B cell (primary cell): ENCODE measurements around the gene TMEM232. TPM values are rescaled to one million over a fixed set of nuclear protein-coding genes. Genes with fewer than 3 reads are reported as not detected.

ENCODE experiments used
- ATAC-seq: fragments of 200-7000 bp; cut with Tn5 transposase; one replicate; pipeline ENCODE4 v1.10.0; 2021; ENCODE audit warnings: low read depth, mild to moderate bottlenecking, moderate number of reproducible peaks, moderate library complexity
- CTCF ChIA-PET: fragments of 350-600 bp; sonication (Branson Sonifier 250); formaldehyde crosslinking; loops from one replicate; lab custom pipeline; 2021; ENCODE audit warnings: antibody characterized with exemption, inconsistent platforms; lab: Charles Lee
- POLR2A ChIA-PET: fragments of 350-600 bp; sonication (Branson Sonifier 250); formaldehyde crosslinking; loops from one replicate; lab custom pipeline; 2021; ENCODE audit warnings: antibody characterized with exemption; lab: Charles Lee
- DNase-seq: peaks from one replicate; pipeline ENCODE4 v3.0.0; 2013
- H2AFZ ChIP-seq: 2 replicates; pipeline ENCODE4 v1.6.1; 2012; ENCODE audit warnings: mild to moderate bottlenecking, low read depth, low read length; ENCODE audit not compliant: insufficient read depth, poor library complexity, severe bottlenecking
- H3K27ac ChIP-seq, 2 donors: 1 replicate in 1 of 2; 2 replicates in 1 of 2; pipeline ENCODE4 v1.5.1; 2012 to 2013; ENCODE audit warnings: low read length in 2 of 2, mild to moderate bottlenecking in 2 of 2, moderate library complexity in 1 of 2
- H3K27me3 ChIP-seq, 4 experiments: fragments of 200-600 bp in 1 of 4; sonication (generic) in 1 of 4; replicated peaks in 1 of 4; 1 replicate in 2 of 4; 2 replicates in 2 of 4; pipeline versions ENCODE4 v1.6.1 to v1.7.0; 2013 to 2016; ENCODE audit warnings: low read length in 3 of 4, mild to moderate bottlenecking in 2 of 4, mixed read lengths in 1 of 4, moderate library complexity in 1 of 4; ENCODE audit not compliant: insufficient read depth in 4 of 4, control insufficient read depth in 3 of 4; ENCODE audit errors: control extremely low read depth in 1 of 4
- H3K36me3 ChIP-seq, 2 experiments: replicated peaks in 1 of 2; 1 replicate in 1 of 2; 2 replicates in 1 of 2; pipeline versions ENCODE4 v1.6.1 to v1.7.1; 2013; ENCODE audit warnings: low read length in 1 of 2; ENCODE audit not compliant: insufficient read depth in 2 of 2, control insufficient read depth in 1 of 2; ENCODE audit errors: control extremely low read depth in 1 of 2, extremely low read depth in 1 of 2
- H3K4me1 ChIP-seq, 2 donors: fragments of 200-600 bp in 1 of 2; sonication (generic) in 1 of 2; 1 replicate in 1 of 2; 2 replicates in 1 of 2; pipeline versions ENCODE4 v1.5.1 to v1.6.1; 2013 to 2017; ENCODE audit warnings: low read length in 2 of 2; ENCODE audit not compliant: control insufficient read depth in 2 of 2, insufficient read depth in 2 of 2
- H3K4me2 ChIP-seq: replicated peaks from 2 replicates; pipeline ENCODE3; 2012; ENCODE audit warnings: mild to moderate bottlenecking, low read depth, low read length; ENCODE audit not compliant: poor library complexity, severe bottlenecking
- H3K4me3 ChIP-seq, 5 experiments: fragments of 200-600 bp in 1 of 5; sonication (generic) in 1 of 5; 1 replicate in 3 of 5; 2 replicates in 2 of 5; pipeline versions ENCODE4 v1.5.1 to v1.7.0; 2011 to 2016; ENCODE audit warnings: low read length in 4 of 5, mild to moderate bottlenecking in 4 of 5, low read depth in 2 of 5, control low read depth in 1 of 5, moderate library complexity in 1 of 5; ENCODE audit not compliant: insufficient read depth in 1 of 5; ENCODE audit errors: control extremely low read depth in 1 of 5, extremely low read depth in 1 of 5
- H3K79me2 ChIP-seq: fragments of 200-600 bp; sonication (generic); one replicate; pipeline ENCODE4 v1.6.0; 2016; ENCODE audit warnings: low read length; ENCODE audit not compliant: control insufficient read depth, insufficient read depth
- H3K9ac ChIP-seq: fragments of 200-600 bp; sonication (generic); 2 replicates; pipeline ENCODE4 v1.6.1; 2017; ENCODE audit warnings: mild to moderate bottlenecking, low read length, moderate library complexity
- H3K9me3 ChIP-seq, 3 donors: one replicate each; pipeline versions ENCODE4 v1.6.1 to v1.7.1; 2013; ENCODE audit warnings: low read length in 2 of 3; ENCODE audit not compliant: control insufficient read depth in 2 of 3, insufficient read depth in 1 of 3; ENCODE audit errors: control extremely low read depth in 1 of 3
- H4K20me1 ChIP-seq: 2 replicates; pipeline ENCODE4 v1.6.0; 2012; ENCODE audit warnings: mild to moderate bottlenecking, low read length; ENCODE audit not compliant: insufficient read depth, control insufficient read depth, poor library complexity, severe bottlenecking
- H3K27ac Mint-ChIP-seq: one replicate; pipeline ENCODE4 v1.8.0; 2021; ENCODE audit warnings: mixed read lengths
- H3K27me3 Mint-ChIP-seq: one replicate; pipeline ENCODE4 v1.8.0; 2021; ENCODE audit warnings: mixed read lengths
- H3K4me1 Mint-ChIP-seq: one replicate; pipeline ENCODE4 v1.8.0; 2021; ENCODE audit warnings: mixed read lengths
- H3K4me3 Mint-ChIP-seq: one replicate; pipeline ENCODE4 v1.8.0; 2021; ENCODE audit warnings: mixed read lengths
- H3K9me3 Mint-ChIP-seq: one replicate; pipeline ENCODE4 v1.8.0; 2022; ENCODE audit warnings: mixed read lengths; ENCODE audit not compliant: insufficient read depth
- CTCF ChIP-seq: fragments of 200-600 bp; IDR thresholded peaks from one replicate; pipeline ENCODE4 v1.8.0; 2022; ENCODE audit warnings: antibody characterized with exemption, mild to moderate bottlenecking
- EZH2 ChIP-seq: IDR thresholded peaks from 2 replicates; pipeline ENCODE4 v1.6.1; 2012; ENCODE audit warnings: borderline replicate concordance, low read depth, mild to moderate bottlenecking, moderate library complexity, low read length; ENCODE audit not compliant: insufficient read depth, poor library complexity, severe bottlenecking
- WGBS: methylation state at CpG from one replicate; pipeline ENCODE4 v1.1.5; 2013; ENCODE audit warnings: missing lambda C conversion rate; ENCODE audit not compliant: insufficient coverage; 5-methylcytosine and 5-hydroxymethylcytosine counted together
- intact Hi-C: fragments of 100-400 bp; cut with micrococcal nuclease; formaldehyde crosslinking; loops from one replicate; pipeline ENCODE4 v1.10.0; 2022
- polyA plus RNA-seq: library from polyadenylated mRNA; depleted of rRNA; stranded (reverse); fragments of >200 nt; gene quantifications from 2 replicates; pipeline ENCODE4 v1.2.3, GENCODE V29; 2012
- total RNA-seq, 2 donors: library from RNA; stranded (reverse); fragments of 120-200 nt in 1 of 2; gene quantifications; 1 replicate in 1 of 2; 2 replicates in 1 of 2; pipeline versions ENCODE4 v1.2.3 to v1.2.4, GENCODE V29; 2013 to 2022

The TMEM232 gene
- total and polyA plus RNA-seq, 2 donors (not counting 1 experiment from before 2014, with no cell fraction given) = 0.49 to 2.9 TPM

- H3K9me3 Mint-ChIP-seq = peaks cover 5% of the 10 kb centered on the region
- no peak for DNase-seq
- H4K20me1 ChIP-seq = no peaks in the 10 kb centered on the region
- no peaks in the 10 kb centered on the region for H3K79me2 ChIP-seq
- peaks cover 0 to 6% (median 0%) of the 10 kb centered on the region in 3 donors for H3K9me3 ChIP-seq
- no peaks in the 10 kb centered on the region for H3K4me1 ChIP-seq
- intact Hi-C loops = no loop called here
- no peak overlapping the region for H3K27ac Mint-ChIP-seq
- no peak overlapping the region for H2AFZ ChIP-seq
- no peak overlapping the region for H3K4me3 Mint-ChIP-seq
- no peak overlapping the region for H3K4me3 ChIP-seq
- POLR2A ChIA-PET = no interaction called here
- H3K9ac ChIP-seq = no peak overlapping the region
- CTCF ChIA-PET = no interaction called here
- H3K4me1 Mint-ChIP-seq = no peaks in the 10 kb centered on the region
- no peak for TF ChIP-seq EZH2
- no peaks in the 10 kb centered on the region for H3K27me3 ChIP-seq
- no peaks in the 10 kb centered on the region for H3K27me3 Mint-ChIP-seq
- no peaks in the 10 kb centered on the region for H3K36me3 ChIP-seq
- H3K27ac ChIP-seq = no peak overlapping the region
- ATAC-seq = no peak
- no peak overlapping the region for H3K4me2 ChIP-seq
Measured at GRCh38 chr5:110476164-110476563, 250.3 kb downstream of the TMEM232 start.

GRCh38 chr5:110475529-110475928 lies 250.9 kb downstream of the TMEM232 start:
- Histone ChIP-seq H2AFZ (no peak overlapping the region), H3K4me2 (no peak overlapping the region), H3K4me1 (no peaks in the 10 kb centered on the region), H3K4me3 (no peak overlapping the region), H3K9ac (no peak overlapping the region), H3K27ac (no peak overlapping the region), H3K27me3 (no peaks in the 10 kb centered on the region), H4K20me1 (no peaks in the 10 kb centered on the region), H3K9me3 (peaks cover 0 to 8% (median 0%) of the 10 kb centered on the region in 3 donors), H3K79me2 (no peaks in the 10 kb centered on the region), H3K36me3 (no peaks in the 10 kb centered on the region)
- POLR2A ChIA-PET = no interaction called here
- no CpG with 5 or more reads among the region's 1 CpG for WGBS
- Mint-ChIP-seq H3K4me3 (no peak overlapping the region), H3K27me3 (no peaks in the 10 kb centered on the region), H3K4me1 (no peaks in the 10 kb centered on the region), H3K9me3 (peaks cover 11% of the 10 kb centered on the region), H3K27ac (no peak overlapping the region)
- no peak for ATAC-seq
- CTCF ChIA-PET = no interaction called here
- intact Hi-C loops = no loop called here
- DNase-seq = no peak
- TF ChIP-seq CTCF = no peak
- TF ChIP-seq EZH2 = no peak
